Activated T-helper 17 cell treated with anti-CD3 and anti-CD28 coated beads, Interleukin-2, amount 50 U/mL, for 72 hours (primary cell): Measurements from ENCODE around the gene IREB2. TPM values are rescaled to one million over a fixed set of nuclear protein-coding genes. Genes with fewer than 3 reads are reported as not detected.
A peak's percentile ranks its signal among the peaks of the same experiment; 100 is the strongest.
"Not testable (repeated sequence)": the region's sequence is repeated elsewhere in the genome, so short reads cannot be mapped to it uniquely, and the experiment has no call there.

Experiments
- ATAC-seq: fragments of 150-1000 bp; cut with Tn5 transposase; replicated peaks from 2 replicates; pipeline ENCODE4 v1.10.0; 2021; ENCODE audit warnings: mild to moderate bottlenecking, moderate library complexity
- H3K27ac Mint-ChIP-seq: one replicate; pipeline ENCODE4 v1.8.0; 2022; ENCODE audit warnings: mixed read lengths
- H3K27me3 Mint-ChIP-seq: one replicate; pipeline ENCODE4 v1.8.0; 2022; ENCODE audit warnings: mixed read lengths
- H3K36me3 Mint-ChIP-seq: one replicate; pipeline ENCODE4 v1.8.0; 2022; ENCODE audit warnings: low read depth, mild to moderate bottlenecking, mixed read lengths
- H3K4me1 Mint-ChIP-seq: one replicate; pipeline ENCODE4 v1.8.0; 2022; ENCODE audit warnings: mixed read lengths
- H3K4me3 Mint-ChIP-seq: one replicate; pipeline ENCODE4 v1.8.0; 2022; ENCODE audit warnings: mild to moderate bottlenecking, mixed read lengths
- H3K9me3 Mint-ChIP-seq: one replicate; pipeline ENCODE4 v1.8.0; 2022; ENCODE audit warnings: mixed read lengths
- total RNA-seq, 2 donors: library from RNA; stranded (reverse); gene quantifications; one replicate each; pipeline ENCODE4 v1.2.3, GENCODE V29; 2022

The IREB2 gene
- total RNA-seq, 2 donors from 2014 or later = 63.6 to 84.0 TPM

DNA sequence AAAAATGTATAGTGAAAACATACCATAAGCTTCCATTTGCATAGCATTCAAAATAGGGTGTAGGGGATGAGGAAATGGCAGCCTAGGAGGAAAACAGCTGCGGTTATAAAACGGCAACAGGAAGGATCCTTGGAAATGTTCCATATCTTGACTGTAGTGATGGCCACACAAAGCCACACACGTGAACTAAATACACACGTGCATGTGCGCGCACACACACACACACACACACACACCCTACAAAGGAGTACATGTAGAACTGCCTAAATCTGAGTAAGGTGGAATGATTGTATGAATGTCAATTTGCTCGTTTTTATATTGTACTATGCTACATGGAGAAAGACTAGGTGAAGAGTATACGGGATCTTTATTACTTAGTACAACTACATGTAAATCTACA is 3.9 kb upstream of the IREB2 start:
- Mint-ChIP-seq H3K27ac (no peak overlapping the region), H3K27me3 (peaks cover 4% of the 10 kb centered on the region), H3K4me3 (no peak overlapping the region), H3K9me3 (no peaks in the 10 kb centered on the region), H3K4me1 (peaks cover 10% of the 10 kb centered on the region), H3K36me3 (peaks cover 7% of the 10 kb centered on the region)
- no peak for ATAC-seq

DNA sequence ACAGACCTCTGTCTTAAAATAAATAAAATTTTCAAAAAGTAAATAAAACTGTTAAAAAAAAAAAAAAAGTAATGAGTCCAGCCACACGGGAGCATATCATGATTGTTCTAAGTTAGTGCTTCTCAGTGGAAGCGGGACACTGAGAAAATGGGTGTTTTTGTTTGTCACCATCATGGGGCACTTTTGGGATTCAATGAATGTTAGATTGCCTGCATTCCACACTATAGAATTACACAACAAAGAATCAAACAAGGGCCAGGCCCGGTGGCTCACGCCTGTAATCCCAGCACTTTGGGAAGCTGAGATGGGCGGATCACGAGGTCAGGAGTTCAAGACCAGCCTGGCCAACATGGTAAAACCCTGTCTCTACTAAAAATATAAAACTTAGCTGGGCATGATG is 3.3 kb upstream of the IREB2 start:
- not testable (repeated sequence) for H3K27me3 Mint-ChIP-seq, ATAC-seq, H3K9me3 Mint-ChIP-seq, H3K27ac Mint-ChIP-seq, H3K4me3 Mint-ChIP-seq
- H3K36me3 Mint-ChIP-seq = peaks cover 13% of the 10 kb centered on the region
- peaks cover 10% of the 10 kb centered on the region for H3K4me1 Mint-ChIP-seq

- ATAC-seq = peak; percentile 32
- Mint-ChIP-seq H3K9me3 (no peaks in the 10 kb centered on the region), H3K36me3 (peaks cover 38% of the 10 kb centered on the region), H3K27ac (peak overlapping the region; percentile 100), H3K27me3 (no peaks in the 10 kb centered on the region), H3K4me3 (peak overlapping the region; percentile 99), H3K4me1 (peaks cover 20% of the 10 kb centered on the region)
These were observed 782 bp upstream of the IREB2 start for GRCh38 chr15:78437107-78437761.

DNA sequence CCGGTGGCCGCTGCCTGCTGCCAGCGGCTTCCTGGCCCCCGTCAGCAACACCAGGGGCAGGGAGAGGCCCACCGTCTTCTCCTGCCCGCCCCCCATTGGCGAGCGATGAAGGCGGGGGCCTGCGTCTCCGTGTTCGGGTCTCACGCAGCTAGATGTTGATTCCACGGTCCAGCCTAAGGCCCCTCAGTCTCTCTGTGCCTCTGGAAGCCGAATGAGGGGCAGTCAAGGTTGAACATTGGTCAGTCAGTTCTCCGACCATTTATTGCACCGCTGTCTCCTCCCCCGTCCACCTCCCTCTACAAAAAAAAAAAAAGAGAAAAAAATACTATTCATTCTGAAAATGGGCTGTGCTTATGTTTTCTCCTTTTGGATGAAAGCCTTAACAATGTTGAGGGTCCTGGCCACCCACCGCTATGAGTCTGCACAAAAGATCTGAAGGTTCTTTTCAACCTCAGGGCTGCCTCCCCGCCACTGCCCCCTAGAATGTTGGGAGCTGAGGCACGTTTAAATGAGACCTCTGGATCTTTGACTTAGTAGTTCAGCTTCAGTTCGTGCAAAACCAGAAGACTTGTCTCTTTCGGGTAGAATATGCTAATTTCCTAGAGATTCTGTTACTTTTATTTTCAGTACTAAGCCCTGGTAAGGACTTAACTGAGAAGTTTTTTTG is 736 bp downstream of the IREB2 start:
- peak; percentile 11 for ATAC-seq
- H3K9me3 Mint-ChIP-seq = no peaks in the 10 kb centered on the region
- H3K27me3 Mint-ChIP-seq = no peaks in the 10 kb centered on the region
- peak overlapping the region; percentile 99 for H3K4me3 Mint-ChIP-seq
- peaks cover 31% of the 10 kb centered on the region for H3K4me1 Mint-ChIP-seq
- H3K27ac Mint-ChIP-seq = peak overlapping the region; percentile 100
- peaks cover 53% of the 10 kb centered on the region for H3K36me3 Mint-ChIP-seq

DNA sequence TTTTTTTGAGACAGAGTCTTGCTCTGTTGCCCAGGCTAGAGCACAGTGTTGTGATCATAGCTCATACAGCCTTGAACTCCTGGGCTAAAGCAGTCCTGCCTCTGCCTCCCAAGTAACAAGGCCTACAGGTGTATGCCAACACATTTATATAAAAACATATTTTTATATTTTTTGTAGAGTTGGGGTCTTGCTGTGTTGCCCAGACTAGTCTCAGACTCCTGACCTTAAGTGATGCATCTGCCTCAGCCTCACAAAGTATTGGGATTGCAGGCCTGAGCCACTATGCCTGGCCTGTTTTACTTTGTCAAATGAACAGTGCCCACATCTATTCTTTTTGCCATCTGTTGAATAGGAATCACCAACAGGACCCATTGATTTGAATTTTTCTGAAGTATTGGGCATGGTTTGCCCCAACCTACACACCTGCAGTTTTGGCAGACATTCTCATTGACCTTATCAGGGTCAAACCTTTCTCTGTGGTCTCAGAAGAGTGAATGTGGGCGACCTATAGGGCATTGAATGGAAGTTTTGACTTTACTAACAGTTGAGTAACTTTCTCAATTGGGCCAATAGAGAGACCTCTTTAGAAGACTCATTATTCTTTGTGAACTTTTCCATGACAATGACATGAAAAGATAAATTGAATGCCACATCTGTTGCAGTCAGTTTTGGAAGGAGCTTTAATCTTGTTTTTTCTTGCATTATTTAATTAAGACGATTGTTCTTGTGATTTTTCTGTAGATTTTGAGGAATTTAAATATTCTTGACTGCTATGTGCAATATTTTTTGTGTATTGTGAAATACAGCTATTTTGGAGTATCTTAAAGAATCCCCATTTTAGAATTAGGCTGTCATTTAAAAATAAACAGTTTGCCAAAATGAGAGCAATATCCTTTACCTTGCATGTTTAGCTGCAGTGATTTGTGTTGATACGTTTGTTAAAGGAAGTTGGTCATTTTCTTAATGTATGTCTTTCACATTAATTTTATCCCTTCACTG is 2.7 kb downstream of the IREB2 start:
- peak; percentile 46 for ATAC-seq
- H3K27ac Mint-ChIP-seq = peak overlapping the region; percentile 100

DNA sequence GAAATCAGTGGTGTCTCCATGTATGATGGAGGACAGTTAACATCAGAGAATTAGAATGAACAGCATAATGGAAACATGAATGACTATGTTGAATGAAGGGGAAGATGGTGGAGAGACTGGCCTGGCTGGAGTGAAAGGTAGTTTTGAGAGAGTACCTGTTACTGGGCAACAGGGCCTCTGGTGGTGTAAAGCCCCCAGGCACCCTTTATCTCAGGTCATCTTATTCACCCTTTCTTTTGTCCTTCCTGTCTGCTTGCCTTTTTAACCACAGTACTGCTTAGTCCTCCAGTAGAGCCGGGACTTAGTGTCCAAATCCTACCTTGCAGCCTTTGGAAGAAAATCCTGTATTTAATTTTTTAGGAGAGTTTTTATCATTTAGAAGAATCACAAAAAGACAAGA is 6.2 kb downstream of the IREB2 start:
- Mint-ChIP-seq H3K36me3 (peaks cover 98% of the 10 kb centered on the region), H3K4me3 (no peak overlapping the region), H3K27ac (peak overlapping the region; percentile 37), H3K4me1 (peaks cover 38% of the 10 kb centered on the region), H3K9me3 (no peaks in the 10 kb centered on the region), H3K27me3 (no peaks in the 10 kb centered on the region)
- no peak for ATAC-seq

More for the DNA sequence above, 2.7 kb downstream of the IREB2 start:
- peak overlapping the region; percentile 99 for H3K4me3 Mint-ChIP-seq
- H3K4me1 Mint-ChIP-seq = peaks cover 43% of the 10 kb centered on the region
- H3K27me3 Mint-ChIP-seq = no peaks in the 10 kb centered on the region
- peaks cover 73% of the 10 kb centered on the region for H3K36me3 Mint-ChIP-seq
- no peaks in the 10 kb centered on the region for H3K9me3 Mint-ChIP-seq

GRCh38 chr15:78445875-78446274 is 7.9 kb downstream of the IREB2 start:
- no peaks in the 10 kb centered on the region for H3K27me3 Mint-ChIP-seq
- peaks cover 94% of the 10 kb centered on the region for H3K36me3 Mint-ChIP-seq
- H3K4me3 Mint-ChIP-seq = no peak overlapping the region
- H3K4me1 Mint-ChIP-seq = peaks cover 44% of the 10 kb centered on the region
- H3K27ac Mint-ChIP-seq = peak overlapping the region; percentile 49
- H3K9me3 Mint-ChIP-seq = no peaks in the 10 kb centered on the region
- no peak for ATAC-seq

DNA sequence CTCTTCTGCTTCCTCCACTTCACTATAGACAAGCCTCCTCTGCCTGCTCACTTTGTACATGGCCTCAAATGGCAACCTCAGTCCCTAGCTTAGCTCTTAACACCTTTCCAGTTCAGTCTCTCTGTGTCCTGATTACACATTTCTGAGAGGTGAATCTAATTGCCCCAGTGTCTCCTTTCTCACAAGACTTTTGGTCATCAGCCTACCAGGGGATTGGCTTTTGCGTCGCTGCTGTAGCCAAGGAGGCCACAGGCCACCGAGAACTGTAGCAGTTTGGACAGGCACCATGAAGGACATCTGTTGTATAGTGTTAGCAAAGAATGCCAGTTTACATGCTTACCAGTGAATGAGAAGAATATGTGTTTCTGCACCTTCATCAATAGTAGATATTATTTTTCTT is 8.5 kb downstream of the IREB2 start:
- Mint-ChIP-seq H3K4me3 (no peak overlapping the region), H3K27ac (peak overlapping the region; percentile 49), H3K9me3 (no peaks in the 10 kb centered on the region), H3K27me3 (no peaks in the 10 kb centered on the region), H3K4me1 (peaks cover 40% of the 10 kb centered on the region), H3K36me3 (peaks cover 87% of the 10 kb centered on the region)
- no peak for ATAC-seq

DNA sequence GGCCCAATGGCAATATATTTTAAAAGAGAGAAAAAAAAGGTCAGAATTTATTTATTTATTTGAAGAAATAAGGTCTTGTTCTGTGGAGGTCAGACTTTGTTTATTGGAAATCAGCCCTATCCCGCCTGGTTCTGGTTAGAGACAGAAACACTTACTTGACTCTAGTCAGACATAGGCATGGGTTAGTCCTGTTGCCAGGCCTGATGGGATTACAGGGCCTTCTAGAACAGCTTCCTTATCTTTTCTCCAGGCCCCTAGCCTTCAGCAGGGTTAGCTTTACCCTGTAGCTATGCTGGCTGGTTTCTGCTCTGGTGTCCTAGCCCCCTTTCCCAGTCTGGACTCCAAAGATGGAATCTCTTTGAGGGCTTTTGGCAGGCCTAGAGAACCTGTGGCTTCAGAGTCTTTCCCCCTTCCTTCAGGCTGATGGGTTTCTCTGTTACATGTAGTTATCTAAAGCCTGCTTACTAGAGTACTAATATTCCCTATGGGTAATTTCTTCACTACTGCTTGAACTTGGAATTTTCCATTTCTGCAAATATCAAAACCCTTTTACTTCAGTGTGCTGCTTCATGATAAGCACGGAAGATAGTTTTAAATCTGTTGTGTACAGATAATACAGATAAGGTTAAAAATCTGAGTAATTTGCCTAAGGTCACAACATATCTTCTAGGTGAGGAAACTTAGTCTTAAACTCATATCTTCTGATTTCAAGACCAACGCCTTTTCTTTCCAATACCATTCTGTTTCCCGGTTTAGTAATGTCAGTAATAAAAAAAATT is 10.6 kb downstream of the IREB2 start:
- ATAC-seq = no peak
- Mint-ChIP-seq H3K27me3 (no peaks in the 10 kb centered on the region), H3K4me3 (no peak overlapping the region), H3K9me3 (no peaks in the 10 kb centered on the region), H3K36me3 (peaks cover 73% of the 10 kb centered on the region), H3K27ac (no peak overlapping the region), H3K4me1 (peaks cover 48% of the 10 kb centered on the region)

- Mint-ChIP-seq H3K27me3 (no peaks in the 10 kb centered on the region), H3K4me3 (no peak overlapping the region), H3K27ac (no peak overlapping the region), H3K36me3 (peaks cover 69% of the 10 kb centered on the region), H3K4me1 (peaks cover 47% of the 10 kb centered on the region), H3K9me3 (no peaks in the 10 kb centered on the region)
- no peak for ATAC-seq
These were observed 11.4 kb downstream of the IREB2 start for GRCh38 chr15:78449220-78449999.

GRCh38 chr15:78450285-78450858 is 12.4 kb downstream of the IREB2 start:
- Mint-ChIP-seq H3K36me3 (peaks cover 64% of the 10 kb centered on the region), H3K27me3 (no peaks in the 10 kb centered on the region), H3K4me1 (peaks cover 50% of the 10 kb centered on the region), H3K27ac (no peak overlapping the region), H3K9me3 (no peaks in the 10 kb centered on the region), H3K4me3 (no peak overlapping the region)
- ATAC-seq = no peak

DNA sequence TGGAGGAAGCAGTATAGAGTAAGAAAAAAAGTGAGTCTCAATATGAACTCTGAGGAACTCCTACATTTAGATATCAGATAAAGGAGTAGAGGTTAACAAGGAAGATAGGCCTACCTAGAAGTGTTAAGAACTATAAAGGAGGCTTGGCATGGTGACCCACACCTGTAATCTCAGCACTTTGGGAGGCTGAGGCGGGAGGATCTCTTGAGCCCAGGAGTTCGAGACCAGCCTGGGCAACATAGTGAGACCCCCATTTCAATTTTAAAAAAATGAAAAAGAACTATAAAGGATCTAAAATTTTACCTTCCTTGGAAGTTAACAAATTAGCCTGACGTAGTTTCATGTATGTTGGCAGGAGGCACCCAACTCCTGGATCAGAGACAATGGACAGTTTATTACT is 14.5 kb downstream of the IREB2 start:
- ATAC-seq = no peak
- H3K9me3 Mint-ChIP-seq = no peaks in the 10 kb centered on the region
- peaks cover 56% of the 10 kb centered on the region for H3K4me1 Mint-ChIP-seq
- no peaks in the 10 kb centered on the region for H3K27me3 Mint-ChIP-seq
- H3K27ac Mint-ChIP-seq = peak overlapping the region; percentile 3
- no peak overlapping the region for H3K4me3 Mint-ChIP-seq
- H3K36me3 Mint-ChIP-seq = peaks cover 51% of the 10 kb centered on the region

- no peak for ATAC-seq
- Mint-ChIP-seq H3K9me3 (no peaks in the 10 kb centered on the region), H3K27me3 (no peaks in the 10 kb centered on the region), H3K4me1 (peaks cover 58% of the 10 kb centered on the region), H3K36me3 (peaks cover 44% of the 10 kb centered on the region), H3K4me3 (no peak overlapping the region), H3K27ac (peak overlapping the region; percentile 12)
These were observed 15.4 kb downstream of the IREB2 start for GRCh38 chr15:78453447-78453846.
